ENCODE measurements around the gene WDR33. TPM values are rescaled to one million over a fixed set of nuclear protein-coding genes. Genes with fewer than 3 reads are reported as not detected.

WDR33 gene
- total and polyA plus RNA-seq, 2 of the 4 experiments (the other 2 are of a cell fraction) = 19.6 to 41.2 TPM

- Histone ChIP-seq H3K4me3 (ENCODE audit: insufficient read depth, low read depth, low read length) (no peak overlapping the region), H3K9me1 (ENCODE audit: insufficient read depth, low read length) (no peaks in the 10 kb centered on the region), H3K4me2 (ENCODE audit: low read depth, low read length) (no peak overlapping the region), H3K23ac (ENCODE audit: low read depth, low read length) (no peak overlapping the region), H2AFZ (replicated peaks; ENCODE audit: low read length, poor library complexity) (no peak overlapping the region), H3K27me3 (ENCODE audit: control insufficient read depth, insufficient read depth, low read length) (peaks cover 12% of the 10 kb centered on the region), H3K14ac (replicated peaks; ENCODE audit: low read depth, low read length) (no peak overlapping the region), H3K79me1 (ENCODE audit: low read depth in 1 of 2, low read length in 2 of 2) (no peaks in the 10 kb centered on the region), H2AK9ac (replicated peaks; ENCODE audit: low read depth, low read length, poor library complexity) (no peak overlapping the region), H3K36me3 (ENCODE audit: control insufficient read depth, insufficient read depth, low read length) (no peaks in the 10 kb centered on the region), H2AK5ac (ENCODE audit: low read depth, low read length) (no peak overlapping the region), H3K4me1 (ENCODE audit: control insufficient read depth, insufficient read depth, low read length) (no peaks in the 10 kb centered on the region), H2BK5ac (ENCODE audit: low read depth, low read length, poor library complexity, severe bottlenecking) (no peak overlapping the region), H4K8ac (ENCODE audit: low read depth in 2 of 2, low read length in 2 of 2) (no peak overlapping the region), H3K9me3 (ENCODE audit: control insufficient read depth, insufficient read depth, low read length) (peaks cover 28% of the 10 kb centered on the region), H3K27ac (ENCODE audit: insufficient read depth, low read length) (no peak overlapping the region), H4K91ac (ENCODE audit: insufficient read depth, low read depth, low read length) (no peak overlapping the region), H3K18ac (ENCODE audit: low read depth, low read length) (no peak overlapping the region), H3K56ac (ENCODE audit: extremely low read depth, insufficient read depth, low read length) (no peak overlapping the region), H4K5ac (ENCODE audit: low read depth, low read length) (no peak overlapping the region), H2BK20ac (ENCODE audit: low read depth, low read length) (no peak overlapping the region), H2BK120ac (ENCODE audit: low read depth, low read length) (no peak overlapping the region), H2BK15ac (ENCODE audit: low read depth, low read length) (no peak overlapping the region), H3K9ac (ENCODE audit: low read depth, low read length) (no peak overlapping the region), H4K20me1 (ENCODE audit: insufficient read depth, low read length) (no peaks in the 10 kb centered on the region), H3K4ac (ENCODE audit: low read depth, low read length) (no peak overlapping the region)
- in situ Hi-C loops (cut with MboI; ENCODE audit: low sequenced_read_pairs) = no loop called here
- ChIA-PET CTCF (no interaction called here), POLR2A (ENCODE audit: unreplicated experiment) (no interaction called here)
- no peak for ATAC-seq (ENCODE audit: low read depth)
- TF ChIP-seq CEBPB (IDR thresholded peaks at IDR 0.05; ENCODE audit: low read depth, low read length) (peak; percentile 65), FOS (IDR thresholded peaks at IDR 0.05; ENCODE audit: low read depth, low read length) (no peak)
- dilution Hi-C loops (cut with HindIII; ENCODE audit: low sequenced_read_pairs, unreplicated experiment) = no loop called here
- BruUV-seq (replicated peaks) = no TSS peak
- no peak for DNase-seq
- WGBS, 2 experiments (ENCODE audit: extremely low coverage in 2 of 2, insufficient read length in 1 of 2) = no CpG with 5 or more reads among the region's 8 CpGs
- intact Hi-C loops (cut with micrococcal nuclease) = no loop called here
These were observed 7.9 kb upstream of the WDR33 start for GRCh38 chr2:127818794-127819425.
